WTC11 (cell line): ENCODE data around the gene INPP4B. TPM values are rescaled to one million over a fixed set of nuclear protein-coding genes. Genes with fewer than 3 reads are reported as not detected.

ENCODE experiments used
- ATAC-seq: fragments of 200-7000 bp; cut with Tn5 transposase; 2 replicates; pipeline ENCODE4 v1.10.0; 2021; ENCODE audit warnings: mild to moderate bottlenecking, moderate library complexity
- CTCF ChIA-PET: fragments of 300-600 bp; sonication (Branson Sonifier 250); formaldehyde crosslinking; loops from one replicate; lab custom pipeline; 2021; ENCODE audit warnings: antibody characterized with exemption; lab: Charles Lee
- POLR2A ChIA-PET: fragments of 350-600 bp; sonication (Branson Sonifier 250); formaldehyde crosslinking; loops from one replicate; lab custom pipeline; 2021; ENCODE audit warnings: antibody characterized with exemption; lab: Charles Lee
- DNase-seq: peaks from one replicate; pipeline ENCODE4 v3.0.0; 2021; ENCODE audit warnings: low spot score
- H3K27ac Mint-ChIP-seq: 2 replicates; pipeline ENCODE4 v1.8.0; 2021; ENCODE audit warnings: mixed read lengths
- H3K27me3 Mint-ChIP-seq: 2 replicates; pipeline ENCODE4 v1.8.0; 2021; ENCODE audit warnings: low read depth, mild to moderate bottlenecking, moderate library complexity, mixed read lengths
- H3K36me3 Mint-ChIP-seq: 2 replicates; pipeline ENCODE4 v1.8.0; 2021; ENCODE audit warnings: mixed read lengths
- H3K4me1 Mint-ChIP-seq: 2 replicates; pipeline ENCODE4 v1.8.0; 2022; ENCODE audit warnings: mixed read lengths
- H3K4me3 Mint-ChIP-seq: 2 replicates; pipeline ENCODE4 v1.8.0; 2021; ENCODE audit warnings: mild to moderate bottlenecking, moderate library complexity, mixed read lengths
- H3K9me3 Mint-ChIP-seq: 2 replicates; pipeline ENCODE4 v1.8.0; 2021; ENCODE audit warnings: mixed read lengths
- ATF1 ChIP-seq: sonication (generic); formaldehyde crosslinking; IDR thresholded peaks from 2 replicates; pipeline ENCODE4 v1.8.1; 2023; ENCODE audit warnings: mild to moderate bottlenecking, moderate library complexity, missing genetic modification reagents
- ATF6 ChIP-seq: sonication (generic); formaldehyde crosslinking; IDR thresholded peaks from 2 replicates; pipeline ENCODE4 v1.8.1; 2023; ENCODE audit warnings: mild to moderate bottlenecking, missing genetic modification reagents
- ELF4 ChIP-seq: sonication (generic); formaldehyde crosslinking; IDR thresholded peaks from 2 replicates; pipeline ENCODE4 v1.8.1; 2022; ENCODE audit warnings: low read depth, mild to moderate bottlenecking, moderate library complexity, missing genetic modification reagents
- FOXK1 ChIP-seq: sonication (generic); formaldehyde crosslinking; IDR thresholded peaks from 2 replicates; pipeline ENCODE4 v1.8.0; 2022; ENCODE audit warnings: mild to moderate bottlenecking, moderate library complexity, missing genetic modification reagents
- FOXP1 ChIP-seq: sonication (generic); formaldehyde crosslinking; IDR thresholded peaks from 2 replicates; pipeline ENCODE4 v1.8.0; 2022; ENCODE audit warnings: missing genetic modification reagents, mild to moderate bottlenecking, moderate library complexity, borderline replicate concordance
- FOXP4 ChIP-seq: sonication (generic); formaldehyde crosslinking; IDR thresholded peaks from 2 replicates; pipeline ENCODE4 v1.8.0; 2022; ENCODE audit warnings: mild to moderate bottlenecking, missing genetic modification reagents
- HMGA2 ChIP-seq: fragments of 250-450 bp; sonication (Bioruptor Pico); IDR thresholded peaks from 2 replicates; pipeline ENCODE4 v1.4.0; 2021; ENCODE audit warnings: mild to moderate bottlenecking, moderate library complexity
- JUN ChIP-seq: sonication (generic); formaldehyde crosslinking; IDR thresholded peaks from 2 replicates; pipeline ENCODE4 v1.8.0; 2023; ENCODE audit warnings: mild to moderate bottlenecking, missing genetic modification reagents
- MLX ChIP-seq: sonication (generic); formaldehyde crosslinking; IDR thresholded peaks from 2 replicates; pipeline ENCODE4 v1.8.1; 2023; ENCODE audit warnings: mild to moderate bottlenecking, missing genetic modification reagents, moderate library complexity
- NFATC4 ChIP-seq: fragments of 250-450 bp; sonication (Bioruptor Pico); IDR thresholded peaks from 2 replicates; pipeline ENCODE4 v1.9.0; 2021; ENCODE audit warnings: mild to moderate bottlenecking
- NR1H2 ChIP-seq: sonication (generic); formaldehyde crosslinking; IDR thresholded peaks from 2 replicates; pipeline ENCODE4 v1.9.0; 2021; ENCODE audit warnings: mild to moderate bottlenecking, moderate library complexity, missing genetic modification reagents
- NR2C2 ChIP-seq: sonication (generic); formaldehyde crosslinking; IDR thresholded peaks from 2 replicates; pipeline ENCODE4 v1.8.0; 2022; ENCODE audit warnings: mild to moderate bottlenecking, missing genetic modification reagents
- PREB ChIP-seq: sonication (generic); formaldehyde crosslinking; IDR thresholded peaks from 2 replicates; pipeline ENCODE4 v1.8.1; 2022; ENCODE audit warnings: mild to moderate bottlenecking, missing genetic modification reagents, moderate library complexity, borderline replicate concordance
- PRRX2 ChIP-seq: fragments of 250-450 bp; sonication (Bioruptor Pico); IDR thresholded peaks from 2 replicates; pipeline ENCODE4 v1.8.0; 2021; ENCODE audit warnings: mild to moderate bottlenecking
- SOX15 ChIP-seq: fragments of 250-450 bp; sonication (Bioruptor Pico); IDR thresholded peaks from 2 replicates; pipeline ENCODE4 v1.9.0; 2021; ENCODE audit warnings: mild to moderate bottlenecking
- SP1 ChIP-seq: sonication (generic); formaldehyde crosslinking; conservative IDR thresholded peaks from 2 replicates; pipeline ENCODE4 v1.8.1; 2022; ENCODE audit warnings: missing genetic modification reagents
- TEAD1 ChIP-seq: sonication (generic); formaldehyde crosslinking; IDR thresholded peaks from 2 replicates; pipeline ENCODE4 v1.8.0; 2022; ENCODE audit warnings: mild to moderate bottlenecking, missing genetic modification reagents
- USF1 ChIP-seq: sonication (generic); formaldehyde crosslinking; IDR thresholded peaks from 2 replicates; pipeline ENCODE4 v1.8.0; 2022; ENCODE audit warnings: mild to moderate bottlenecking, missing genetic modification reagents
- ZNF263 ChIP-seq: sonication (generic); formaldehyde crosslinking; IDR thresholded peaks from 2 replicates; pipeline ENCODE4 v1.8.1; 2022; ENCODE audit warnings: low read depth, mild to moderate bottlenecking, moderate library complexity, missing genetic modification reagents
- ZNF281 ChIP-seq: sonication (generic); formaldehyde crosslinking; IDR thresholded peaks from 2 replicates; pipeline ENCODE4 v1.8.0; 2023; ENCODE audit warnings: mild to moderate bottlenecking, missing genetic modification reagents
- ZNF416 ChIP-seq: fragments of 250-450 bp; sonication (Bioruptor Pico); IDR thresholded peaks from 2 replicates; pipeline ENCODE4 v1.9.0; 2021; ENCODE audit warnings: mild to moderate bottlenecking, inconsistent platforms
- ZNF425 ChIP-seq: fragments of 250-450 bp; sonication (Bioruptor Pico); conservative IDR thresholded peaks from 2 replicates; pipeline ENCODE4 v1.9.0; 2021; ENCODE audit warnings: mild to moderate bottlenecking
- ZNF671 ChIP-seq: fragments of 250-450 bp; sonication (Bioruptor Pico); IDR thresholded peaks from 2 replicates; pipeline ENCODE4 v1.8.0; 2021; ENCODE audit warnings: mild to moderate bottlenecking
- total RNA-seq: library from RNA; stranded (reverse); gene quantifications from 3 replicates; pipeline ENCODE4 v1.2.3, GENCODE V29; 2021

INPP4B gene
- total RNA-seq, 1 experiment from 2014 or later: 0.92 TPM

- ChIA-PET POLR2A (no interaction called here), CTCF (interaction anchor here (0.9 kb wide), 1 partner anchor 443 kb away, joined by 3 read pairs; no protein-coding TSS in a partner anchor)
- DNase-seq: no peak
- H3K27ac Mint-ChIP-seq: no peak overlapping the region
- ATAC-seq: peak; percentile 50; the same call in 1 of the 2 replicates
- no peaks in the 10 kb centered on the region for H3K36me3 Mint-ChIP-seq
- peaks cover 5% of the 10 kb centered on the region for H3K9me3 Mint-ChIP-seq
- no peak overlapping the region for H3K4me3 Mint-ChIP-seq
- TF ChIP-seq ELF4 (no peak), NFATC4 (CRISPR knock-in tag) (no peak), ZNF416 (no peak), ATF6 (CRISPR knock-in tag) (no peak), ZNF425 (CRISPR knock-in tag) (no peak), FOXK1 (CRISPR knock-in tag) (no peak), FOXP4 (CRISPR knock-in tag) (no peak), NR1H2 (CRISPR knock-in tag) (no peak), FOXP1 (CRISPR knock-in tag) (no peak), TEAD1 (CRISPR knock-in tag) (no peak), SP1 (no peak), PREB (CRISPR knock-in tag) (no peak), NR2C2 (CRISPR knock-in tag) (no peak), ZNF263 (CRISPR knock-in tag) (no peak), ZNF671 (no peak)
- H3K4me1 Mint-ChIP-seq: no peaks in the 10 kb centered on the region
- H3K27me3 Mint-ChIP-seq: no peaks in the 10 kb centered on the region
Observed at GRCh38 chr4:142886566-142886965, 40.5 kb upstream of the INPP4B start.

GRCh38 chr4:142883040-142883832, 37.1 kb upstream of the INPP4B start:
- H3K27me3 Mint-ChIP-seq: no peaks in the 10 kb centered on the region
- no peaks in the 10 kb centered on the region for H3K9me3 Mint-ChIP-seq
- ATAC-seq (peak; percentile 93), DNase-seq (peak; percentile 24)
- H3K4me1 Mint-ChIP-seq: no peaks in the 10 kb centered on the region
- H3K27ac Mint-ChIP-seq: no peak overlapping the region
- H3K36me3 Mint-ChIP-seq: no peaks in the 10 kb centered on the region
- no peak overlapping the region for H3K4me3 Mint-ChIP-seq
- POLR2A ChIA-PET: interaction anchor here (0.6 kb wide), 1 partner anchor 41 kb away, joined by 3 read pairs; no protein-coding TSS in a partner anchor
- CTCF ChIA-PET: interaction anchor here (0.6 to 3.1 kb wide), 11 partner anchors 9 to 309 kb away, joined by 3 to 23 read pairs (median 5); no protein-coding TSS in a partner anchor
- TF ChIP-seq ZNF281: no peak
- no peak for TF ChIP-seq PRRX2 (CRISPR knock-in tag)
- TF ChIP-seq ATF1 (CRISPR knock-in tag): no peak
- TF ChIP-seq JUN (CRISPR knock-in tag): no peak
- TF ChIP-seq PREB (CRISPR knock-in tag): no peak
- no peak for TF ChIP-seq USF1
- no peak for TF ChIP-seq HMGA2 (CRISPR knock-in tag)
- TF ChIP-seq SOX15 (CRISPR knock-in tag): no peak
- TF ChIP-seq MLX: no peak
